GM18517 (cell line): ENCODE measurements around the gene DNAAF1.

ENCODE experiments used
- ATAC-seq: cut with Tn5 transposase; IDR thresholded peaks from one replicate; pipeline ENCODE4 v1.9.1; 2021; ENCODE audit warnings: mild to moderate bottlenecking, moderate library complexity; ENCODE audit not compliant: unreplicated experiment

DNAAF1 gene

GRCh38 chr16:84121007-84121406 is 24.1 kb upstream of the DNAAF1 start:
- ATAC-seq: no peak

GRCh38 chr16:84124257-84125073 is 20.6 kb upstream of the DNAAF1 start:
- no peak for ATAC-seq

- ATAC-seq: no peak
These were observed 14.0 kb upstream of the DNAAF1 start for GRCh38 chr16:84131117-84131516.

GRCh38 chr16:84132527-84133285 is 12.4 kb upstream of the DNAAF1 start:
- ATAC-seq: no peak

GRCh38 chr16:84136331-84137125 is 8.6 kb upstream of the DNAAF1 start:
- ATAC-seq: no peak

- ATAC-seq: no peak
These were observed 7.8 kb upstream of the DNAAF1 start for GRCh38 chr16:84137287-84137686.

GRCh38 chr16:84137769-84138357 is 7.2 kb upstream of the DNAAF1 start:
- no peak for ATAC-seq

- ATAC-seq: no peak
These were observed 6.6 kb upstream of the DNAAF1 start for GRCh38 chr16:84138500-84138823.

GRCh38 chr16:84138824-84139627 is 6.1 kb upstream of the DNAAF1 start:
- ATAC-seq: no peak

GRCh38 chr16:84139628-84140258 is 5.4 kb upstream of the DNAAF1 start:
- ATAC-seq: no peak

GRCh38 chr16:84141143-84141670 is 3.9 kb upstream of the DNAAF1 start:
- no peak for ATAC-seq

- ATAC-seq: no peak
These were observed 2.0 kb upstream of the DNAAF1 start for GRCh38 chr16:84143081-84143480.

GRCh38 chr16:84143784-84144199 is 1.3 kb upstream of the DNAAF1 start:
- ATAC-seq: no peak

GRCh38 chr16:84144209-84144858 is 774 bp upstream of the DNAAF1 start:
- ATAC-seq: no peak

GRCh38 chr16:84150926-84151325 is 5.8 kb downstream of the DNAAF1 start:
- no peak for ATAC-seq

- ATAC-seq: no peak
These were observed 8.6 kb downstream of the DNAAF1 start for GRCh38 chr16:84153660-84154214.

- ATAC-seq: no peak
These were observed 10.1 kb downstream of the DNAAF1 start for GRCh38 chr16:84155226-84155625.

- ATAC-seq: no peak
These were observed 10.7 kb downstream of the DNAAF1 start for GRCh38 chr16:84155771-84156170.

GRCh38 chr16:84156342-84156784 is 11.3 kb downstream of the DNAAF1 start:
- no peak for ATAC-seq
